Hypothalamus (tissue), 51 donors: ENCODE data around the gene MAN1C1.

Experiments
- DNase-seq, 51 donors: peaks; one replicate each; lab custom pipeline; 2025; lab: John Stamatoyannopoulos, UW

The MAN1C1 gene

GRCh38 chr1:25793585-25794170, 177.1 kb downstream of the MAN1C1 start:
- DNase-seq = no peak

- no peak for DNase-seq
These were observed 177.7 kb downstream of the MAN1C1 start for GRCh38 chr1:25794325-25794724.

GRCh38 chr1:25795211-25795610, 178.6 kb downstream of the MAN1C1 start:
- DNase-seq = no peak

GRCh38 chr1:25795946-25796810, 179.6 kb downstream of the MAN1C1 start:
- DNase-seq = peak in 4 of 51 donors; percentile 48 to 71 (median 58)

GRCh38 chr1:25796811-25797458, 180.3 kb downstream of the MAN1C1 start:
- DNase-seq = peak in 48 of 51 donors; percentile 15 to 86 (median 52)

- no peak for DNase-seq
These were observed 181.3 kb downstream of the MAN1C1 start for GRCh38 chr1:25797939-25798338.

GRCh38 chr1:25798666-25799351, 182.2 kb downstream of the MAN1C1 start:
- no peak for DNase-seq

- DNase-seq = peak in 1 of 51 donors; percentile 39
These were observed 182.9 kb downstream of the MAN1C1 start for GRCh38 chr1:25799352-25799934.

GRCh38 chr1:25799935-25800702, 183.5 kb downstream of the MAN1C1 start, which contains the start of gene SELENON:
Gene SELENON, plus strand, starts transcription at chr1:25800193. Its CDS starts 38 bp downstream, at chr1:25800231.
- DNase-seq = peak in 30 of 51 donors; percentile 11 to 67 (median 34)

- peak in 3 of 51 donors; percentile 41 to 51 (median 42) for DNase-seq
These were observed 184.2 kb downstream of the MAN1C1 start for GRCh38 chr1:25800703-25801377.

- no peak for DNase-seq
These were observed 186.3 kb downstream of the MAN1C1 start for GRCh38 chr1:25802915-25803314.

GRCh38 chr1:25803368-25803767, 186.8 kb downstream of the MAN1C1 start:
- DNase-seq = no peak

- DNase-seq = no peak
These were observed 187.8 kb downstream of the MAN1C1 start for GRCh38 chr1:25804244-25804963.

GRCh38 chr1:25804964-25805862, 188.6 kb downstream of the MAN1C1 start:
- DNase-seq = no peak

GRCh38 chr1:25805863-25806225, 189.3 kb downstream of the MAN1C1 start:
- peak in 38 of 51 donors; percentile 8 to 83 (median 53) for DNase-seq

GRCh38 chr1:25806418-25806817, 189.8 kb downstream of the MAN1C1 start:
- peak in 17 of 51 donors; percentile 10 to 75 (median 34) for DNase-seq
